ENCODE results near the gene NEURL2.
"Not testable (repeated sequence)": the region's sequence is repeated elsewhere in the genome, so short reads cannot be mapped to it uniquely, and the experiment has no call there.

The NEURL2 gene

DNA sequence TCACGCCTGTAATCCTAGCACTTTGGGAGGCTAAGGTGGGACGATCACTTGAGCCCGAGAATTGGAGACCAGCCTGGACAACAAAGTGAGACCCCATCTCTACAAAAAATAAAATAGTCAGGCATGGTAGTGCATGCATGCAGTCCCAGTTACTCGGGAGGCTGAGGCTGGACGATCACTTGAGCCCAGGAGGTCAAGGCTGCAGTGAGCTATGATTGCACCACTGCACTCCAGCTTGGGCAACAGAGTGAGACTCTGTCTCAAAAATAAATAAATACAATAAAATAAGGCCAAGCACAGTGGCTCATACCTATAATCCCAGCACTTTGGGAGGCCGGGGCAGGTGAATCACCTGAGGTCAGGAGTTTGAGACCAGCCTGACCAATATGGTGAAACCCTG lies 10.3 kb upstream of the NEURL2 start:
- not testable (repeated sequence) for DNase-seq (ENCODE audit: low read depth in 2 of 3, low spot score in 2 of 3)

DNA sequence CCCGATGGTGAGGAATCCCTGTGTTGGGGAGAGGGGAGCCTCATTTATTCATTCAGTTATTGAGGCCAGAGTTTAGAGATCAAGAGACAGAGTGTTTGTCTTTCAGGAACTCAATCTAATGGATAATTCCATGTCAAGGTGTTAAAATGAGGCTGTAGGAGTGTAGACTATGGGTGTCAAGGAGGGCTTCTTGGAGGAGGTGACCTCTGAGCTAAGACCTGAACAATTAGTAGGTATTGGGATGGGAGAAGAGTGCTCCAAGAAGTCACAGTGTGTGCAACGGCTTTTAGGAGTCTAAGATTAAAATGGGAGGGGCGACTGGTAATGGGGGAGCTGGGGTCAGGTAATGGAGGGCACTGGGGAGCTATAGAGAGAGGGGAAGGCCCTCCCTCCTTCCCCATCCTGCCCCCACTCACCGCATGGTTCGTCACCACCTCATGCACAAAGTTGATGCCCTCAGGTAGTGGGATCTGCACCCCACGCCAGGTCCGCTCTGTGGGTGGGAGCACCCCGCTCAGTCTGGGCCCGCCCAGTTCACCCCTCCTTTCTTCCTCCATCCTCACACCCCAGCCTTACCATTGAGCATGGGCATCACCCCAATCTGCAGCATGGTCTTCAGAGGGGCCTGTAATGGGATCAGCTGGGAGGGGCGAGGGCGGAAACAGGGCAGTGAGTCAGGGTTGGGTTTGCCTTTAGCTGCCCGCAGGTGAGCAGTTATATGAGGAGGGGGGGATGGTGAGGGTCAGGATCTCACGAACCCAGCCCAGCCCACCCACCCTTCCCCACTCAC lies 8.2 kb upstream of the NEURL2 start:
- DNase-seq (ENCODE audit: low read depth in 2 of 3, low spot score in 2 of 3) = no peak

DNA sequence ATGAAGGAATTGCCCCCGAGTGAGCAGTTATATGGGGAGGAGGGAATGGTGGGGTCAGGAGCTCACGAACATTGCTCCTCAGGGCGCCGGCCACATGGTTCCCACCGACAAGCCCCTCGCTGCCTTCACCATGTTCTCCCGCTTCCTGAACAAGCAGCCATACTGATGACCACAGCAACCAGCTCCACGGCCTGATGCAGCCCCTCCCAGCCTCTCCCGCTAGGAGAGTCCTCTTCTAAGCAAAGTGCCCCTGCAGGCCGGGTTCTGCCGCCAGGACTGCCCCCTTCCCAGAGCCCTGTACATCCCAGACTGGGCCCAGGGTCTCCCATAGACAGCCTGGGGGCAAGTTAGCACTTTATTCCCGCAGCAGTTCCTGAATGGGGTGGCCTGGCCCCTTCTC lies 7.3 kb upstream of the NEURL2 start:
- no peak for DNase-seq (ENCODE audit: low read depth in 2 of 3, low spot score in 2 of 3)

DNA sequence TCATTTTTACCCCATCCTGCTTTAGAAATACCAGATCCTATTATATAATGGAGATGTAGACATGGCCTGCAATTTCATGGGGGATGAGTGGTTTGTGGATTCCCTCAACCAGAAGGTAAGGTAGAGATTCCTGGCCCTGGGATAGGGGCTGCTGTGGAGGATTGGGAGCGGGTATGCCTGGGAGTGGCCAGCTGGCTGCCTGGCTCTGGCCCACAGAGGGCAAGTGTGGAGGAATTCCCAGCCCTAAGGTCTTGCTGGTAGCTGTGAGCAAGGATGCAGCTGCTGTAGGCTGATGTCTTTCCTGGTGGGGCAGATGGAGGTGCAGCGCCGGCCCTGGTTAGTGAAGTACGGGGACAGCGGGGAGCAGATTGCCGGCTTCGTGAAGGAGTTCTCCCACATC lies 6.7 kb upstream of the NEURL2 start:
- no peak for DNase-seq (ENCODE audit: low read depth in 2 of 3, low spot score in 2 of 3)

DNA sequence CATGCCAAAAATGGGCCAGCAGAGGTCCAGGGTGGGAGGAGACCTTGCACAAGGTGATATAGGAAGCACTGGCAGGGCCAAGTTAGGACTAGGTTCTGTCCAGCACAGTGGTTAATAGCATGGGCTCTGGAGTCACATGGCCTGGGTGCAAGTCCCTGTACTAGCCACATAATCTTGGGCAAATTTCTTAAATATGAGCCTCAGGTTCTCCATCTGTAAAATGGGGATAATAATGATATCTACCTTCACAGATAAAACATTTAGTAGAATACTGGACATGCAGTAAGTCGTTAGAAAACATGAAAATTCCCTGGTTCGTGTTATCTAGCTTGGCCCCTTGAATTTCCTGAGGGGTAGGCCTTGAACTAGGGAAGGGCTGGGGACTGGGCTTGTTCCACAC lies 6.3 kb upstream of the NEURL2 start:
- no peak for DNase-seq (ENCODE audit: low read depth in 2 of 3, low spot score in 2 of 3)

DNA sequence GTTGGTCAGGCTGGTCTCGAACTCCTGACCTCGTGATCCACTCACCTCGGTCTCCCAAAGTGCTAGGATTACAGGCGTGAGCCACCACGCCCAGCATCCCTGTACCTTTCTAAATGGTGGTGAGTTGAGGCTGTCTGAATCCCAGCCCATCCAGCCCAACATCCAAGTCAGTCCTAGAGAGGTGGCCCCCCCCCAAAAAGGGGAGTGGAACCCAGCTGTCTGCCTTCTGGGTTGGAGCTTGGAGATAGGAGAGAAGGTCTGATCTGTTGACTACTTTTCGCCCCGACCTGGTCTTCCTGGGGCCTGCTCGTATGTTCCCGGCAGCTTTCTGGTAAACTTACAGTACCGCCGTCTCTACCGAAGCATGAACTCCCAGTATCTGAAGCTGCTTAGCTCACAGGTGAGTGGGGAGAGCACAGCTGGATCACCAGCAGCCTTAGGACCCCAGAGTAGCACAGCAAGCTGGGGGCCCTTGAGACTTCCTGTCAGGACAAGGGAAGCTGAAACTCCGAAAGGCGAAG lies 5.7 kb upstream of the NEURL2 start:
- DNase-seq (ENCODE audit: low read depth in 2 of 3, low spot score in 2 of 3) = no peak

DNA sequence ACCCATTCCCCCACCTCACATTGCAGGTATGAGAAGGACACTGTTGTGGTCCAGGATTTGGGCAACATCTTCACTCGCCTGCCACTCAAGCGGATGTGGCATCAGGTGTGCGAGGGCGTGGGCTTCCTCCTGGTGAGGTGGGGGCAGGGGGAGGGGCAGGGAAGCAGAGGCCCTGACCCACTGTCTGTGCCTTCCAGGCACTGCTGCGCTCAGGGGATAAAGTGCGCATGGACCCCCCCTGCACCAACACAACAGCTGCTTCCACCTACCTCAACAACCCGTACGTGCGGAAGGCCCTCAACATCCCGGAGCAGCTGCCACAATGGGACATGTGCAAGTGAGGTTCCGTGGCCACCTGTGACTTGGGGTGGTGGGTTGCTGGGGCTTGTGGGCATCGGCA lies 3.8 kb upstream of the NEURL2 start:
- no peak for DNase-seq (ENCODE audit: low read depth in 2 of 3, low spot score in 2 of 3)

DNA sequence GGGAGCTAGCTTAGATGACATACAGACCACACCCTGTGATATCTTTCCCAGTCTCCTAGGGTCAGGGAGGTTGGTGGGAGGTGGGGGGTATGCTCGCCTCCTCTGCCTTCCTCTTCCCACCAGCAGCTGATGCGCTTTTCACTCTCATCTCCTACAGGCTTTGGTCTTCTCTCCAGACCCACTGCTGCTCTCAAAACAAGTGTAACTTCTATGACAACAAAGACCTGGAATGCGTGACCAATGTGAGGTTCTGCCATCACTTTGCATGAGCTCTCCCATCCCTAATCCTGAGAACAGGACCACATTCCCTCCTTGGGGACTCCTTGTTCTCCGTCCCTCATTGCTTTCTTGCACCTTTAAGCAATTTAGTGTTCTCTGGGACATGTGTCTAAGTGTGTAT lies 2.8 kb upstream of the NEURL2 start:
- DNase-seq (ENCODE audit: low read depth in 2 of 3, low spot score in 2 of 3) = no peak

DNA sequence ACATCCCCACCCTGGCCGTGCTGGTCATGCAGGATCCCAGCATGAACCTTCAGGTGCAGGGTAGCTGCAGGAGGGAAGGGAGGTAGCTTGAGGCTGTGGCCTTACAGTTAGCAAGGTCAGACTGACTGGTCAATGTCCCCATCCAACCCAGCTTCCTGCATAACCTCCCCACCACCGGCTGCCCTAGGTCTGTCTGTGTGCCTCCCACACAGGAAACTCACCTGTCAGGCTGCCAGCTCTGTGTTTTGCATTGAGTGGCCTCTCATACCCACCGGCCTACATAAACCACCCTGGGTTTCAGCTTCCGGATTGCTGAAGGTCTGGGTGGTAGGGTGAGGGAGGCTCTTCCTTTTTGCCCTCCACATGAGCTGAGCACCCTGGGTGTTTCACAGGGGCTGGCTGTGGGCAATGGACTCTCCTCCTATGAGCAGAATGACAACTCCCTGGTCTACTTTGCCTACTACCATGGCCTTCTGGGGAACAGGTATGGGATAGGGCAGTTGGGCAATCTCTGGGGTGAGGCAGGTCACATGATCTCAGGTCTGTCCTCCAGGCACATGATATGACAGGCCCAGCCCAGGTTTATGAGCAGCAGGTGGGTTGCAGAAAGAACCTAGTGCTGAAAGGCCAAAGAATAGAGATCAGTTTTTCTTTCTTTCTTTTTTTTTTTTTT lies 2.0 kb upstream of the NEURL2 start:
- no peak for DNase-seq (ENCODE audit: low read depth in 2 of 3, low spot score in 2 of 3)

DNA sequence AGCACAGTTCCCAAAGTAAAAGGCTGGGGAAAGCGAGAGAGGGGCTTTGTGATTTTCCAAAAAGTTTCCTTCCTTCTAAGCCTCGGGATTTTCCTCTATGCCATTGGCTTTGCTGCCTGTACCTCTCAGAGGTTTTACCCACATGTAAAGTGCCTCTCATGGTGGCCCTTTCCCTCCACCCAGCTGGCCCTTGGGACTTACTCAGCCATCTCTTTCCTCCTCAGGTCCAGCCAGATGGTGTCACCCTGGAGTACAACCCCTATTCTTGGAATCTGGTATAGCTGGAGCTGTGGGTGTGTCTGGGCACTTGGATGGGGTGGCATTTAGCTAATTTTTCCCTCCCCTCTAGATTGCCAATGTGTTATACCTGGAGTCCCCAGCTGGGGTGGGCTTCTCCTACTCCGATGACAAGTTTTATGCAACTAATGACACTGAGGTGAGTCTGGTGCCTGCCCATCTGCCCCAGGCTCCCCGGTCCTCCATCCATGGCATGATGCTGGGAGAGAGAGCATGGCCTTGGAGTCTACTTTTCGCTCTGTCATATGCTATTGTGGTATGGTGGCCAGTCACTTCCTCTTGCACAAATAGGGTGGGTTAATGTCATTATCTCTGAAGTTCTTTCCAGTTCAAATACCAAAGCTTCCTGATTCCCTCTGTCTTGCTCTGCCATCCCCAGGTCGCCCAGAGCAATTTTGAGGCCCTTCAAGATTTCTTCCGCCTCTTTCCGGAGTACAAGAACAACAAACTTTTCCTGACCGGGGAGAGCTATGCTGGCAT lies 1.2 kb upstream of the NEURL2 start:
- no peak for DNase-seq (ENCODE audit: low read depth in 2 of 3, low spot score in 2 of 3)

DNA sequence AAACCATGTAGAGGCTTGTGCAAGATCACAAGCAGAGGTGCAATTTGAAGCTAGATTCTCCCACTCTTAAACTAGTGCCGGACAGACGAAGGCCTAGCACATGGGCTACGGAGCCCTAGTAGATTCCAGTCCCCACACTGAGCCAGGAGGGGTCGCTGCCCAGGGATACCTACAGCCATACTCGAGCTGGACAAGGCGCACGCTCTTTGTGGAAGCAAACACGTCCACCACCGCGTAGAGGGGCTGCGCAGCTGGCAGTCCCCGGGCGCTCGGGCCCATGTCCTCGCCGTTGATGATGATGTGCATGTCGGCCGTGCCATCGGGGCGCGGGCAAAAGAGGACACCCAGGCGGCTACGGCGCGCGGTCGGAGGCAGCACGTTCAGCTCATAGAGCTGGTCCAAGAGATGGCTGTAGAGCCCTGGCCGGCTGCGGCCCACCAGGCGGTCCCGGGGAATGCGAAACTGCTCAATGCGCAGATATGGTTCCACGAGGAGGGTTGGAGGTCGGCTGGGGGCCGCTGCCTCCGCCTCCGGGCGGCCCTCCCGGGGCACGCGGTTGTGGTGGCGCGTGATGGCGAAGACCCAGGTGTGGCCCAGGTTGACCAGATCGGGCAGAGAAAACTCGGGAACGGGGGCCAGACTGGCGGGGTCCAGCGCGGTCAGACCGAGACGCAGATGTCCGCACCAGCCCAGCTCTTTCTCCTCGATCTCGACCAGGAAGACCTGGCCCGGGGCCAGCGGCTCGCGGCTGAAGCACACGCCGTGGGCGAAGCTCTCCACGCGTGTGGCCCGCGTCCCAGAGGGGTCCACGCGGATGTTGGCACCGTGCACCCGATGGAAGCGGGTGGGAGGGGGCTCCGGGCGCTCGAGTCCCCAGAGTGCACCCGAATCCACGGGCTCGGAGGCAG lies 677 bp downstream of the NEURL2 start:
- DNase-seq (ENCODE audit: low read depth in 2 of 3, low spot score in 2 of 3) = peak in 2 of 3 experiments; percentile 16 to 46

DNA sequence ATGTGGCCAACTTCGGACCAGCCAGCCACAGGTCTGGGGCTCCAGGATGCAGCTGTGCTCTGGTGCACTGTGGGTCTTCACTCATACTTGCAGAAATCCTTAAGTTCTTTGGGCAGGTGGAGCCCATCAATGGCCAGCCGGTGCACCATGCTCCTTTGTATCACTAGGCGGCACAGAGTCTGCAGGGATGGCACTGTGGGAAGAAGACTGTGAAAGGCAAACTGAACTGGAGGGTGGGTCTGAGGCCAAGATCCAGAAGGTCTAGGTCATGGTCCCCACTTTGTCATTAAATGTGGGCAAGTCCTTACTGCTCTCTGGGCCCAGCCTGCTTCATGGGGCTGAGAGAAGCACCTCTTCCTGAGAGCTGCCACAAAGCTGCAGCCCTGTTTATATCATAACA lies 2.3 kb downstream of the NEURL2 start:
- DNase-seq (ENCODE audit: low read depth in 2 of 3, low spot score in 2 of 3) = no peak

DNA sequence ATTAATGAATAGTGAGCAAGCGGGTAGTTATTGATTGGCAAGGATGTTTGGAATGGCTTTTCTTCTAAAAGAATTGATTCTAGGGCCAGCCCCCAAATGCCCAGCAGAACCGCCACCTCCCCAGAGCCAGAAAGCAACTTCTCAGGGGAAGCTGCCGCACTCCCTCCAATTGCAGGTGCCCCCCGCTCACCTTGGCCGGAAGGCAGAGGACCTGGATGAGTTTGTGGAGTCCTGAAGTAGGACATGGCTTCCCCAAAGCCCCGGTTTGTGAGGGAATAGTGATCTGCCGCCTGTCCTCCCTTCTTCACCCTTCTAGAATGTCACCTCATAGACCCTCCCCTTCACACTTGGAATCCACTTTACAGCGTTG lies 3.7 kb downstream of the NEURL2 start, which contains the start of gene SPATA25:
SPATA25 (minus strand) TSS at position 277 of the 370 bp plus-strand sequence; CDS start at position 245, 32 bp downstream.
- no peak for DNase-seq (ENCODE audit: low read depth in 2 of 3, low spot score in 2 of 3)

DNA sequence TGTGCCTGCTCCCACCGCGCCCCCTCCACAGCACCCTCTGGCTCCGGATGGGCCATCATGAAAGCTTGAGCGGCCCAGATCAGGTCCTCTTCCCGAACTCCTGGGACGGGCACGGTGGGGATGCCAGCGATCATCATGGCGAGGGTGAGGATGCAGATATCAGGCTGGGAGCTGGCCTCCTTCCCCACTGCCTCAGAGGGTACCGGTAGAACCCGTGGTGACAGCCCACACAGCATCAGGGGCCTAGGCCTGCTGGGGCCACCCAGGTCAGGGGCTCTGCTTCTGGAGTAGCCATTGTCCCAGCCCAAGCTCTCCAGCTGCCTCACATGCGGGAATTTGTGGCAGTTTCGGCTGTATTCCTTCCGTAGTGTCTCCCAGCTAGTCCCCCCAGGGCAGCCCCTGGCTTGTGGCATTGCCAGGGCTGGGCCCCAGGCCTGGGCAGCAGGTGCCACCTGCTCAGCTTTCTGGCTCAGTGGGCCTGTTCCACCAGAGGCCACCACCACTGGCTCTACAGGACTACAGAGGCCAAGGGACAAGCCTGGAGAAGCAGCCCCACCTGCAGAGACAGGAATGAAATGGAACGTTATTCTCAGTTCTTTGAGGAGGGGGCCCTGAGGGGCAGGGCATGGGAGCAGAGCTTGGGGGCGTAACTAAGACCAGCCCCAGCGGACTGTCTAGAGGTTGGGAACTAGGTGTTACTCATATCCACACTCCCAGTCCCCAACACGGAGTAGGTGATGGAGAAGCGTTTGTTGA lies 4.2 kb downstream of the NEURL2 start:
- no peak for DNase-seq (ENCODE audit: low read depth in 2 of 3, low spot score in 2 of 3)

DNA sequence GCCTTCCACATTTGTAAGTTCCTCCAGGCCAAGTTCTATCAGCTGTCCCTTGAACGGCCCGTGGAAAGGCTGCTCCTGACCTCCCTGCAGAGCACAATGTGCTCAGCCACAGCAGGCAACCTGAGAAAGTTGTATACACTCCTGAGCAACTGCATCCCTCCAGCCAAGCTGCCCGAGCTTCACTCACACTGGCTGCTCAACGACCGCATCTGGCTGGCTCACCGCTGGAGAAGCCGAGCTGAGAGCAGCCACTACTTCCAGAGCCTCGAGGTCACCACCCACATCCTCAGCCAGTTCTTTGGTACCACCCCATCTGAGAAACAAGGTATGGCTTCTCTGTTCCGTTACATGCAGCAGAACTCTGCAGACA lies 7.9 kb downstream of the NEURL2 start:
- DNase-seq (ENCODE audit: low read depth in 2 of 3, low spot score in 2 of 3) = no peak

DNA sequence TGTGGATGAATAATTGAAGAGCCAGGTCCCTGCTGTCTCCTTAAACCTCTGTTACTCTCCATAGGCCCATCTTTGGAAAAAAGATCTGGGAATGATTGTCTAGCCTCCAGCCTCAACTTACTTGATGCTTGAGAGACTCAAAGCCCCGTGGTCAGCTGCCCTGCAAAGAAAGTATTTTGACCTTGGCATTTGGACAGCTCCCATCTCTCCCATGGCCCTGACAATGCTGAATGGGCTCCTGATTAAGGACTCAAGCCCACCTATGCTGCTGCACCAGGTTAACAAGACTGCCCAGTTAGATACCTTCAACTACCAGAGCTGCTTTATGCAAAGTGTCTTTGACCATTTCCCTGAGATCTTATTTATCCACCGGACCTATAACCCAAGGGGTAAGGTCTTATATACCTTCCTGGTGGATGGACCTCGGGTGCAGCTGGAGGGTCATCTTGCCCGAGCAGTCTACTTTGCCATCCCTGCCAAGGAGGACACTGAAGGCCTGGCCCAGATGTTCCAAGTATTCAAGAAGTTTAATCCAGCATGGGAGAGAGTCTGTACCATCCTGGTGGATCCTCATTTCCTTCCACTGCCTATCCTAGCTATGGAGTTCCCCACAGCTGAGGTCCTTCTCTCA lies 8.4 kb downstream of the NEURL2 start:
- no peak for DNase-seq (ENCODE audit: low read depth in 2 of 3, low spot score in 2 of 3)

DNA sequence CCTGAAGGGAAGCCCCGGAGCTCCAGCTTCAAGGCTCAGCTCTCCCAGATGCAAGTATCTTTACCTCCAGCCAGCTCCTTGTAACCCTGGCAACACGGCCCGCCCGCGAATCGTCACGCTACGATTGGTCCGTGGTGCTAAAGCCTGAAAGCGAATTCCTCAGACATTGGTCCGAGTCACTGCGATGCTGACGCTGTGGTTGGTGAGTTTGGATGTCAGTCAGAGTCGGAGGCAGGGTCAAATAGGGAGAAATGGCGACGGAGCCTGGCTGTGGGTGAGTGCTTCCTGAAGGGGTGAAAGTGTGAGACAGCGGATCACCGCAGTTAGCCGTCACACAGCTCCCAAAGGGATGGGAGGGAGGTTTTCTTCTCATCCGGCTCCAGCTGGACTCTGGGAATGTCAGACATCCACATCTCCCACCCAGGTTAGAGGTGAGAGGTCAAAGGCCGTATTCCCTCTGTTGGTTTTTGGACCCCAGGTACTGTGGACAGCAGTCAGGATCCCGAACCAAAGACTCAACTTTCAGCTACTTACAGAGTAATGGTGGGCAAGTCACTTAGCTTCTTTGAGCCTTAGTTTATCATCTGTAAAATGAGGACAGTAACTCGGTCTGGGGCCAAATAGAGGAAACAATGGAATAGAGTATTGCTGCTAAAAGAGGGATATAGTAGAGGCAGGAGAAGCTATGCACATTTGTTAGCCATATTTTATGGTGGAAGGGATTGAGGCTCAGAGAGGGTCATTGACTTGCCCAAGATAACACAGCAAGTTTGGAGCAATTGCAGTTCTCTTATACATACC lies 9.8 kb downstream of the NEURL2 start, which contains the start of gene ZSWIM1:
ZSWIM1 (plus strand) TSS at position 240 of the 801 bp plus-strand sequence. CDS start 1,366 bp downstream, outside the sequence.
- DNase-seq (ENCODE audit: low read depth in 2 of 3, low spot score in 2 of 3) = peak; percentile 93 to 97 (median 93)

DNA sequence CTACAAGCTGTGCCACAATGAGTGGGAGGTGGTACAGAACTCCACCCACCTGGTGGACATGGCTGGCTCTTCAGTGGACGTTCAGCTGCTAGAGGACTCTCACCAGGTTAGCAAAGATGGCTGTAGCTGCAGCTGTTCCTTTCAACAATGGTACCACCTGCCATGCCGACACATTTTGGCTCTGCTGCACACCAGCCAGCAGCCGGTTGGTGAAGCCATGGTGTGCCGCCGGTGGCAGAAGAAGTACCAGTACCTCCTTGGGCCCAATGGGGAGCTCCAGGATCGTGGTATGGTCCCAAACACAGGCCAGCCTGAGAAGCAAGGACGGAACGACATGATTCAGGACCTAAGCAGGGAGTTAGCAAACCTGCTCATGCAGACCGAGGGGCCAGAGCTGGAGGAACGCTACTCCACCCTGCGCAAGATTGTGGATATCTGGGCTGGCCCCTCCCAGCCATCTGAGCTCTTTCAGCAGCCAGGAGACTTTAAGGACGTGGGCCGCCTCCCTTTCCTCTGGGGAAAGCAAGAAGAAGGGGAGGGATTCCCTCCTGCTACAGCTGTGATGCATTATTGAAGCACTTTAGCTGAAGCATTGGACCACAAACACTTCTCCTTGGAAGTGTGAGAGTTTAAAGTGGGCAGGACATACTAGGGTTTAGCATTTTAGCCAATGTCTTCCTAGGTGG lies 12.8 kb downstream of the NEURL2 start:
- no peak for DNase-seq (ENCODE audit: low read depth in 2 of 3, low spot score in 2 of 3)

All from activated CD8-positive, alpha-beta memory T cell treated with anti-CD3 and anti-CD28 coated beads for 48 hours (primary cell).